ENCODE data around the gene VWA8.

DNA sequence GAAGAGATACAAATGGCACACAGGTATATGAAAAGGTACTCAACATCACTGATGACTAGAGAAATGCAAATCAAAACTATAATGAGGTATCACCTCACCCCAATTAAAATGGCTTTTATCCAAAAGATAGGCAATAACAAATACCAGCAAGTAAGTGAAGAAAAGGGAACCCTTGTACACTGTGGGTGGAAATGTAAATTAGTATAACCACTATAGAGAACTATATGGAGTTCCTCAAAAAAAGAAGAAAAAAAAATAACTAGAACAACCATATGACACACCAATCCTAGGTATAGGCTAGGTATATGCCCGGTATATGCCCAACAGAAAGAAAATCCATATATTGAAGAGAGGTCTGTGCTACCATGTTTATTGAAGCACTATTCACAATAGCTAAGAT lies 150.9 kb downstream of the VWA8 start:
- TF ChIP-seq, protein P1, sequence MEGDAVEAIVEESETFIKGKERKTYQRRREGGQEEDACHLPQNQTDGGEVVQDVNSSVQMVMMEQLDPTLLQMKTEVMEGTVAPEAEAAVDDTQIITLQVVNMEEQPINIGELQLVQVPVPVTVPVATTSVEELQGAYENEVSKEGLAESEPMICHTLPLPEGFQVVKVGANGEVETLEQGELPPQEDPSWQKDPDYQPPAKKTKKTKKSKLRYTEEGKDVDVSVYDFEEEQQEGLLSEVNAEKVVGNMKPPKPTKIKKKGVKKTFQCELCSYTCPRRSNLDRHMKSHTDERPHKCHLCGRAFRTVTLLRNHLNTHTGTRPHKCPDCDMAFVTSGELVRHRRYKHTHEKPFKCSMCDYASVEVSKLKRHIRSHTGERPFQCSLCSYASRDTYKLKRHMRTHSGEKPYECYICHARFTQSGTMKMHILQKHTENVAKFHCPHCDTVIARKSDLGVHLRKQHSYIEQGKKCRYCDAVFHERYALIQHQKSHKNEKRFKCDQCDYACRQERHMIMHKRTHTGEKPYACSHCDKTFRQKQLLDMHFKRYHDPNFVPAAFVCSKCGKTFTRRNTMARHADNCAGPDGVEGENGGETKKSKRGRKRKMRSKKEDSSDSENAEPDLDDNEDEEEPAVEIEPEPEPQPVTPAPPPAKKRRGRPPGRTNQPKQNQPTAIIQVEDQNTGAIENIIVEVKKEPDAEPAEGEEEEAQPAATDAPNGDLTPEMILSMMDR (IDR thresholded peaks at IDR 0.05), result no peak
- TF ChIP-seq POLR2A (IDR thresholded peaks at IDR 0.05), result no peak

Measured in thyroid gland (tissue), 4 donors.